ENCODE results near the gene IRS1. TPM values are rescaled to one million over a fixed set of nuclear protein-coding genes. Genes with fewer than 3 reads are reported as not detected.

Gene IRS1
- total RNA-seq, 4 donors from 2014 or later = 17.4 to 39.0 (median 25.3) TPM

GRCh38 chr2:226746196-226746800 is 53.3 kb downstream of the IRS1 start:
- H3K4me1 ChIP-seq = peaks cover 6 to 44% (median 7%) of the 10 kb centered on the region in 3 donors
- no peaks in the 10 kb centered on the region for H3K27me3 ChIP-seq
- no peak for ATAC-seq
- WGBS, 2 donors (ENCODE audit: low coverage in 1 of 2) = 83% methylated on average over 1 of the region's 1 CpG; no CpG with 5 or more reads in 1 of the 2 donors
- H3K4me3 ChIP-seq = no peak overlapping the region
- no peaks in the 10 kb centered on the region for H3K9me3 ChIP-seq
- no peak for TF ChIP-seq EP300 (IDR thresholded peaks at IDR 0.05)
- TF ChIP-seq, protein P1, sequence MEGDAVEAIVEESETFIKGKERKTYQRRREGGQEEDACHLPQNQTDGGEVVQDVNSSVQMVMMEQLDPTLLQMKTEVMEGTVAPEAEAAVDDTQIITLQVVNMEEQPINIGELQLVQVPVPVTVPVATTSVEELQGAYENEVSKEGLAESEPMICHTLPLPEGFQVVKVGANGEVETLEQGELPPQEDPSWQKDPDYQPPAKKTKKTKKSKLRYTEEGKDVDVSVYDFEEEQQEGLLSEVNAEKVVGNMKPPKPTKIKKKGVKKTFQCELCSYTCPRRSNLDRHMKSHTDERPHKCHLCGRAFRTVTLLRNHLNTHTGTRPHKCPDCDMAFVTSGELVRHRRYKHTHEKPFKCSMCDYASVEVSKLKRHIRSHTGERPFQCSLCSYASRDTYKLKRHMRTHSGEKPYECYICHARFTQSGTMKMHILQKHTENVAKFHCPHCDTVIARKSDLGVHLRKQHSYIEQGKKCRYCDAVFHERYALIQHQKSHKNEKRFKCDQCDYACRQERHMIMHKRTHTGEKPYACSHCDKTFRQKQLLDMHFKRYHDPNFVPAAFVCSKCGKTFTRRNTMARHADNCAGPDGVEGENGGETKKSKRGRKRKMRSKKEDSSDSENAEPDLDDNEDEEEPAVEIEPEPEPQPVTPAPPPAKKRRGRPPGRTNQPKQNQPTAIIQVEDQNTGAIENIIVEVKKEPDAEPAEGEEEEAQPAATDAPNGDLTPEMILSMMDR (IDR thresholded peaks at IDR 0.05) = no peak
- no peak for TF ChIP-seq POLR2A (IDR thresholded peaks at IDR 0.05)
- TF ChIP-seq POLR2AphosphoS5 (IDR thresholded peaks at IDR 0.05) = no peak
- H3K27ac ChIP-seq = no peak overlapping the region
- no peaks in the 10 kb centered on the region for H3K36me3 ChIP-seq

- TF ChIP-seq, protein P1 (IDR thresholded peaks at IDR 0.05) = no peak
- TF ChIP-seq POLR2AphosphoS5 (IDR thresholded peaks at IDR 0.05) (no peak), EP300 (IDR thresholded peaks at IDR 0.05) (no peak), POLR2A (IDR thresholded peaks at IDR 0.05) (no peak)
- Histone ChIP-seq H3K27ac (peak overlapping the region in 1 of 4 donors; percentile 62), H3K4me1 (peaks cover 8 to 67% (median 10%) of the 10 kb centered on the region in 3 donors), H3K27me3 (no peaks in the 10 kb centered on the region), H3K9me3 (no peaks in the 10 kb centered on the region), H3K4me3 (no peak overlapping the region), H3K36me3 (no peaks in the 10 kb centered on the region)
- no peak for ATAC-seq
- 67 to 69% methylated on average over 2 to 4 of the region's 4 CpGs for WGBS, 2 donors (ENCODE audit: low coverage in 1 of 2)
These were observed 55.7 kb downstream of the IRS1 start for GRCh38 chr2:226743915-226744314.

DNA sequence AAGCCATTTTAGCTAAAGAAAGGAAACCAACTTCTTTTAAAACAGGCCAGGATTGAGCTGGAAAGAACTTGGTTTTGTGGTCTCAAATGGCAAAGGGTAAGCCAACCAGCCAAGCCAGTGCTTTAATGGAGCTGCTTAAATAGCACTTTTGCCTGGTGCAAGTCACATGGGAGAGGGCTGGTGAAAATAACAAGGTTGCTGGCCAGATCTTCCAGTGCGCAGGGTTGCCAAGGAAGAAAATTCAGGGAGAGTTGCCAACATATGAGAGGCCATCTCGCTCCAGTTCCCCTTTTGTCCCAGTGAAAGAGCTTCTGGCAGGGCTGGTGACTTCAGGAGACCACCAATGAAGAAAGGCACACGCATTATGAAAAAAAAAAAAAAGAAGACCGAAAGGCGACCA is 57.3 kb downstream of the IRS1 start:
- Histone ChIP-seq H3K36me3 (no peaks in the 10 kb centered on the region), H3K9me3 (no peaks in the 10 kb centered on the region), H3K27ac (peak overlapping the region; percentile 51 to 70 (median 57)), H3K4me3 (no peak overlapping the region), H3K27me3 (no peaks in the 10 kb centered on the region), H3K4me1 (peaks cover 10 to 74% (median 13%) of the 10 kb centered on the region in 3 donors)
- WGBS, 2 donors (ENCODE audit: low coverage in 1 of 2) = 39 to 40% methylated on average over 3 to 5 of the region's 5 CpGs
- peak; percentile 71 for ATAC-seq
- TF ChIP-seq POLR2AphosphoS5 (IDR thresholded peaks at IDR 0.05) (peak; percentile 39), POLR2A (IDR thresholded peaks at IDR 0.05) (no peak)

GRCh38 chr2:226740039-226740648 is 59.5 kb downstream of the IRS1 start:
- no peaks in the 10 kb centered on the region for H3K27me3 ChIP-seq
- 52 to 65% methylated on average over 3 of the region's 3 CpGs for WGBS, 2 donors (ENCODE audit: low coverage in 1 of 2)
- no peak overlapping the region for H3K4me3 ChIP-seq
- H3K4me1 ChIP-seq = peaks cover 10 to 60% (median 13%) of the 10 kb centered on the region in 3 donors
- H3K27ac ChIP-seq = no peak overlapping the region
- no peak for ATAC-seq
- H3K36me3 ChIP-seq = peaks cover 0 to 9% of the 10 kb centered on the region in 2 donors
- H3K9me3 ChIP-seq = no peaks in the 10 kb centered on the region
- TF ChIP-seq POLR2AphosphoS5 (IDR thresholded peaks at IDR 0.05) (no peak), POLR2A (IDR thresholded peaks at IDR 0.05) (no peak), EP300 (IDR thresholded peaks at IDR 0.05) (no peak)
- TF ChIP-seq, protein P1 (IDR thresholded peaks at IDR 0.05) = no peak

DNA sequence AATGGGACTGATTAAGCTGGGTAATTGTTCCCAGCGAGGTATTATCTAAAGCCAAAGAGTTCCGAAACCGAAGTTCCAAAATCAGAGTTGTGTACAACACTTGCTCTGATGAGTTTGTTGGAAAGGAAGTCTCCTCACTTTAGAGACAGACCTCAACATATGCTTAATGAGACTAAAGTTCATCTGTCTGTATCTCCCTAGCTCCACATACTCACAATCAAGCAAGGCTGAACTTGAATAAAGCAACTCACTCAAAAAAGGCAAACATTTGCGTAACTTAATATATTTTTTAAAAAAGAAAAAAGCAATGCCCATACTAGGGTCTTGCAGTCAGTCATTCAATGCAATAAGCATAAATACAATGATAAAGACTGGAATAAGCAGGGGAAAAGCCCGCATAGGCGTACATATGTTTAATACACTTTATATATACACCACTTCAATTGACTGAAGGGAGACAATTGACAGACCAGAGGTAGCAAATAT is 60.0 kb downstream of the IRS1 start:
- no peak for ATAC-seq
- Histone ChIP-seq H3K4me1 (peaks cover 10 to 60% (median 13%) of the 10 kb centered on the region in 3 donors), H3K27ac (peak overlapping the region in 1 of 4 donors; percentile 33)

More for the DNA sequence above, 60.0 kb downstream of the IRS1 start:
- Histone ChIP-seq H3K9me3 (no peaks in the 10 kb centered on the region), H3K4me3 (no peak overlapping the region), H3K36me3 (peaks cover 0 to 9% of the 10 kb centered on the region in 2 donors), H3K27me3 (no peaks in the 10 kb centered on the region)
- no peak for TF ChIP-seq POLR2AphosphoS5 (IDR thresholded peaks at IDR 0.05)
- 83 to 93% methylated on average over 6 of the region's 6 CpGs for WGBS, 2 donors (ENCODE audit: low coverage in 1 of 2)
